GM18526 (cell line): ENCODE results near the gene CDH13.

Source experiments
- POLR2A ChIP-seq: IDR thresholded peaks from 3 replicates; pipeline ENCODE4 v1.6.1; 2011; ENCODE audit not compliant: insufficient read length; ENCODE audit errors: extremely low read depth

CDH13 gene

GRCh38 chr16:82843606-82844271 lies 217.0 kb downstream of the CDH13 start:
- TF ChIP-seq POLR2A = no peak

DNA sequence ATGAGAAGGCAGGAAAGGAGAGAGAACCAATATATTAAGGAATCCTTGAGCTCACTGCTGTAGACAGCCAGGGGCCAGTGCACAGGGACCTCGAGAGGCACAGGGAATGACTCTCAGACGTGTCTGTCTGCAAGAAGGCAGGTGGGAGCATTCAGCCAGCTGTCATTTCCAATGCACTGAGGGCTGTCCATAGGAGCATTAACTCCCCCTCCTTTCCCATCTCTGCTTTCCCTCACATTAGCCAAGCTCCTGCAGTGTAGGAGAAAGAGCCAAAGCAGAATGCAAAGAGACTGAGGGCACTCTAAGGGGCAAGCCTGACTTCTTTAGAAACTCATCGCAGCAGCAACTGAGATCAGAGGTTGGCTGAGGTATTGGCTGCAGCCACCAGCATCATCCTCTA lies 218.3 kb downstream of the CDH13 start:
- TF ChIP-seq POLR2A = no peak

GRCh38 chr16:82846806-82847205 lies 220.0 kb downstream of the CDH13 start:
- no peak for TF ChIP-seq POLR2A

GRCh38 chr16:82848013-82848412 lies 221.2 kb downstream of the CDH13 start:
- no peak for TF ChIP-seq POLR2A

- TF ChIP-seq POLR2A = no peak
Measured at GRCh38 chr16:82852388-82853008, 225.7 kb downstream of the CDH13 start.

- no peak for TF ChIP-seq POLR2A
Measured at GRCh38 chr16:82855471-82855870, 228.7 kb downstream of the CDH13 start.

- TF ChIP-seq POLR2A = no peak
Measured at GRCh38 chr16:82857693-82858365, 231.1 kb downstream of the CDH13 start.

DNA sequence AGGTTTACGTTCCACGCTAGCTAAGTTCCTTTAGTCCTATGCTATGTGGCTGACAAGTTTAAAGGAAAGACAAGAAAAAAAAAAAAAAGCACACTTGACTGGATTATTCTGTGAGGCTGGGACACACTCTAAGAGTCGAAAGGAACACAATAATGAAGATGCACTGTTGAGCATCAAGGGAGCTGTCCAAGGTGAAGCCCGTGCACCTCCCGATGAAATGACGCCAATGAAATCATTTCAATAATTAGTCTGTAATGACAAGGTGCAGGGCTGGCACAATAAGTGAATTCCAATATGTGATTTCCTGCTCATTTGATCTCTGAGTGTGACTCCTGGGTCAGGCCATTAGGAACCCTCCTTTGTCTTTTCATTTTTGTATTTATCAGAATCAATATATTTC lies 232.9 kb downstream of the CDH13 start:
- no peak for TF ChIP-seq POLR2A

DNA sequence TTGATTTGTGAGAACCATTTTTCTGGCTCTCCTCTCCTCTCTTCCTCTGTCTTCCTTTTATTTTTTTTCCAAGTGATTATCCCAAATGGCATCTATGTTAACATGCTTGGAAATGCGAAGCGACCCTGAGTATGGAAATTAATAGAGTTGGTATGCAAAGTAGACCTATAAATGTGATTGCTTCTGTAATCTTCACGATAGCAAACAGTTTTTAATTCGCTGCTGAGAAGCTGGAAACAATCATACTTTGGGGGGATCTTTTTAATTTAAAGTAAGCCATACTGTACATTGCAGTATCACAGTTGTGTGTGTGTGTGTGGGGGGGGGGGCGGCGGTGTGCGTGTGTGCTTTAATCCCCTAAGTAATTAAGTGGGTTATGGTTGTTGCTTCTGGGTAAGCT lies 233.3 kb downstream of the CDH13 start:
- TF ChIP-seq POLR2A = no peak

- TF ChIP-seq POLR2A = no peak
Measured at GRCh38 chr16:82862057-82862456, 235.3 kb downstream of the CDH13 start.

DNA sequence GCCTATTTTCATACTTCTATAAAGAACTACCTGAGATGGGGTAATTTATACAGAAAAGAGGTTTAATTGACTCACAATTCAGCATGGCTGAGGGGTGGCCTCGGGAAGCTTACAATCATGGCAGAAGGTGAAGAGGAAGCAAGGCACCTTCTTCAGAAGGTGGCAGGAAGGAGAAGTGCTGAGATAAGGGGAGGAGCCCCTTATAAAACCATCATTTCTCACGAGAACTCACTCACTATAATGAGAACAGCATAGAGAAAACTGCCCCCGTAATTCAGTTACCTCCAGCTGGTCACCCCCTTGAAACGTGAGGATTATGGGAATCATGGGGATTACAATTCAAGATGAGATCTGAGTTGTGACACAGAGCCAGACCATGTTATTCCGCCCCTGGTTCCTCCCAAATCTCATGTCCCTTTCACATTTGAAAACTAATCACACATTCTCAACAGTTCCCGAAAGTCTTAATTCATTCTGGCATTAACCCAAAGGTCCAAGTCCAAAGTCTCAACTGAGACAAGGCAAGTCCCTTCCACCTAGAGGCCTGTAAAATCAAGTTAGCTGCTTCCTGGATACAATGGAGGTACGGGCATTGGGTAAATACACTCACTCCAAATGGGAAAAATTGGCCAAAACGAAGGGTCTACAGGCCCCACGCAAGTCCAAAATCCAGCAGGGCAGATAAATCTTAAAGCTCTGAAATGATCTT lies 237.7 kb downstream of the CDH13 start:
- no peak for TF ChIP-seq POLR2A

- no peak for TF ChIP-seq POLR2A
Measured at GRCh38 chr16:82865412-82865811, 238.6 kb downstream of the CDH13 start.

DNA sequence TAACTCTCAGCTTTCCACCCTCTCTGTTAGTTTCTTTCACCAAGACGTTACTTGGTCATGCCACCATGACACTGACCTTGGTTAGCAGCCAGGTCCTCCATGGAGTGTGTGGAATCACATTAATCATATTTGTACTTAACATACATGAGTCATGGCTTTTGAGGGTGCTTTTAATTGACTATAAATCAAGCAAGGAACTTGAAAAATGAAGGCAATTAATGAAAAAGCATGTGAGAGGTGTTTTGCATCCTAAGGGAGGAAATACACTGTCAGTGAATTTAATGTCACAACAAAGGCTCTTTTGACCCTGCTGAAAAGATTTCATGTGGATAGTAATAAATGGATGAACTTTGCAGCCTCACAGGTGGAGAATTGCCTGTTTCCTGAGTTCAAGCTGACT lies 240.7 kb downstream of the CDH13 start:
- TF ChIP-seq POLR2A = no peak

- no peak for TF ChIP-seq POLR2A
Measured at GRCh38 chr16:82874271-82874670, 247.5 kb downstream of the CDH13 start.

DNA sequence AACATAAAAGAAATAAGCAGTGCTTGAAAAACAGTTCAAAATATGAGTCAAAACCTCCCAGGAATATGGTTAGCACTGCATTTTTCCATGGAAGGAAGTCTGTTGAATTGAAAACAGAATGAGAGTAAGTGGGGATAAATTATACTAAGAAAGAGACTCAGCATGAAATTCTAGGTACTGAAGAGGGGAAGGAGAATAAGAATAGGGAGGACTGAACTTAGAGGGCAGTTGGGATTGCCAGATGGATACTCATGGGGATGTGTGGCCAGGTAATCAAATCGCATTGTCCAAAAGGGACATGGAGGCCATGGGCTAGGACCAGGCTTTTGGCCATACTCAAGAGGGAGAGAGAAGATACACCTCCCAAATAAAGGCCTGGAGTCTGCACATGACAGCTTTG lies 247.9 kb downstream of the CDH13 start:
- no peak for TF ChIP-seq POLR2A

GRCh38 chr16:82876951-82877350 lies 250.2 kb downstream of the CDH13 start:
- no peak for TF ChIP-seq POLR2A

DNA sequence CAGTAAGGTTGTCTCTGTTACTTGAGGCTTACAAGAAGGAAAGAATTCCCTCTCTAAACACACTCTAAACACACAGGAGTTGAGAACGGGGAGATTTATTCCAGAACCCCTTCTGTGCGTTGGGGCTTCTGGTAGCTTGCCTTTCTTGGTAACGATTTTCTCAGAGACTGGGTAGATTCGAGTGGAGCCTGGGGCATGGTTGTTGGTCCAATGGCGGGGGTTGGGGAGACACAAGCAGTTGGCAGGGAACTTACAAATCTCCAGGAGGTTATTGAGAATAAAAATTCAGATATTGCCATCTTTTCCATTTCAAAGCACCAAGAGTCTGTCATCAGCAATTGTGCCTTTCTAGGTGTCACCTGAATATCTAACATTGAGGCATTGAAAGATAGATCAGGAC lies 251.7 kb downstream of the CDH13 start:
- TF ChIP-seq POLR2A = no peak

- no peak for TF ChIP-seq POLR2A
Measured at GRCh38 chr16:82880346-82880745, 253.6 kb downstream of the CDH13 start.
